ENCODE results near the gene AZU1.

- TF ChIP-seq, protein P1, sequence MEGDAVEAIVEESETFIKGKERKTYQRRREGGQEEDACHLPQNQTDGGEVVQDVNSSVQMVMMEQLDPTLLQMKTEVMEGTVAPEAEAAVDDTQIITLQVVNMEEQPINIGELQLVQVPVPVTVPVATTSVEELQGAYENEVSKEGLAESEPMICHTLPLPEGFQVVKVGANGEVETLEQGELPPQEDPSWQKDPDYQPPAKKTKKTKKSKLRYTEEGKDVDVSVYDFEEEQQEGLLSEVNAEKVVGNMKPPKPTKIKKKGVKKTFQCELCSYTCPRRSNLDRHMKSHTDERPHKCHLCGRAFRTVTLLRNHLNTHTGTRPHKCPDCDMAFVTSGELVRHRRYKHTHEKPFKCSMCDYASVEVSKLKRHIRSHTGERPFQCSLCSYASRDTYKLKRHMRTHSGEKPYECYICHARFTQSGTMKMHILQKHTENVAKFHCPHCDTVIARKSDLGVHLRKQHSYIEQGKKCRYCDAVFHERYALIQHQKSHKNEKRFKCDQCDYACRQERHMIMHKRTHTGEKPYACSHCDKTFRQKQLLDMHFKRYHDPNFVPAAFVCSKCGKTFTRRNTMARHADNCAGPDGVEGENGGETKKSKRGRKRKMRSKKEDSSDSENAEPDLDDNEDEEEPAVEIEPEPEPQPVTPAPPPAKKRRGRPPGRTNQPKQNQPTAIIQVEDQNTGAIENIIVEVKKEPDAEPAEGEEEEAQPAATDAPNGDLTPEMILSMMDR (IDR thresholded peaks at IDR 0.05) = no peak
- TF ChIP-seq POLR2A (IDR thresholded peaks at IDR 0.05) = no peak
These were observed 40.1 kb upstream of the AZU1 start for GRCh38 chr19:787536-787935.
